ENCODE data around the gene SP7. TPM values are rescaled to one million over a fixed set of nuclear protein-coding genes. Genes with fewer than 3 reads are reported as not detected.

The SP7 gene
- total RNA-seq, 1 donor from 2014 or later = not detected

- no peak for DNase-seq (ENCODE audit: low read depth)
- no peak overlapping the region for H3K4me3 ChIP-seq (ENCODE audit: low read depth, low read length)
- TF ChIP-seq CTCF (conservative IDR thresholded peaks at IDR 0.05; ENCODE audit: low read depth, low read length) = no peak
Observed at GRCh38 chr12:53313996-53314395, 22.2 kb downstream of the SP7 start.

- DNase-seq (ENCODE audit: low read depth) = no peak
Observed at GRCh38 chr12:53308276-53308675, 27.9 kb downstream of the SP7 start.

GRCh38 chr12:53306826-53307225, 29.3 kb downstream of the SP7 start:
- TF ChIP-seq CTCF (conservative IDR thresholded peaks at IDR 0.05; ENCODE audit: low read depth, low read length) = no peak
- H3K4me3 ChIP-seq (ENCODE audit: low read depth, low read length) = no peak overlapping the region
- DNase-seq (ENCODE audit: low read depth) = no peak

More at GRCh38 chr12:53308276-53308675, 27.9 kb downstream of the SP7 start:
- no peak for TF ChIP-seq CTCF (conservative IDR thresholded peaks at IDR 0.05; ENCODE audit: low read depth, low read length)
- no peak overlapping the region for H3K4me3 ChIP-seq (ENCODE audit: low read depth, low read length)

- DNase-seq (ENCODE audit: low read depth) = no peak
- no peak for TF ChIP-seq CTCF (conservative IDR thresholded peaks at IDR 0.05; ENCODE audit: low read depth, low read length)
- no peak overlapping the region for H3K4me3 ChIP-seq (ENCODE audit: low read depth, low read length)
Observed at GRCh38 chr12:53302903-53303302, 33.3 kb downstream of the SP7 start.

GRCh38 chr12:53300187-53300586, 36.0 kb downstream of the SP7 start:
- DNase-seq (ENCODE audit: low read depth) = no peak
- no peak for TF ChIP-seq CTCF (conservative IDR thresholded peaks at IDR 0.05; ENCODE audit: low read depth, low read length)
- peak overlapping the region; percentile 94 for H3K4me3 ChIP-seq (ENCODE audit: low read depth, low read length)

GRCh38 chr12:53299454-53300180, 36.5 kb downstream of the SP7 start, which contains the start of gene MYG1:
MYG1 (plus strand) TSS chr12:53299695; CDS start chr12:53299738, 43 bp downstream.
- H3K4me3 ChIP-seq (ENCODE audit: low read depth, low read length) = peak within 1 kb of the TSS; percentile 94
- DNase-seq (ENCODE audit: low read depth) = no peak
- TF ChIP-seq CTCF (conservative IDR thresholded peaks at IDR 0.05; ENCODE audit: low read depth, low read length) = peak; percentile 28

GRCh38 chr12:53299101-53299453, 37.1 kb downstream of the SP7 start:
- no peak for TF ChIP-seq CTCF (conservative IDR thresholded peaks at IDR 0.05; ENCODE audit: low read depth, low read length)
- no peak for DNase-seq (ENCODE audit: low read depth)
- H3K4me3 ChIP-seq (ENCODE audit: low read depth, low read length) = peak overlapping the region; percentile 94
